HCT116 (cell line): Measurements from ENCODE around the gene CDR2.

Experiments used
- CBX3 ChIP-seq: IDR thresholded peaks from 2 replicates; pipeline ENCODE4 v1.6.1; 2012; ENCODE audit warnings: low read depth
- CTCF ChIP-seq, 3 experiments: fragments of 200-600 bp in 1 of 3; sonication (generic) in 1 of 3; IDR thresholded peaks in 2 of 3; conservative IDR thresholded peaks in 1 of 3; 2 replicates each; pipeline ENCODE4 v1.5.1; 2012 to 2017; ENCODE audit warnings: low read depth in 2 of 3, low read length in 2 of 3, antibody characterized with exemption in 1 of 3, borderline replicate concordance in 1 of 3, control low read depth in 1 of 3, mild to moderate bottlenecking in 1 of 3, mixed read lengths in 1 of 3, mixed run types in 1 of 3, moderate library complexity in 1 of 3; ENCODE audit not compliant: insufficient read depth in 1 of 3
- EGR1 ChIP-seq: IDR thresholded peaks from 2 replicates; pipeline ENCODE4 v1.6.1; 2012; ENCODE audit warnings: low read depth
- EZH2 ChIP-seq: fragments of 200-600 bp; sonication (generic); IDR thresholded peaks from 2 replicates; pipeline ENCODE4 v1.6.1; 2017; ENCODE audit warnings: antibody characterized with exemption, mixed run types
- EZH2phosphoT487 ChIP-seq: fragments of 200-600 bp; IDR thresholded peaks from 2 replicates; pipeline ENCODE4 v1.6.1; 2018; ENCODE audit warnings: antibody characterized with exemption, borderline replicate concordance
- FOSL1 ChIP-seq: IDR thresholded peaks from 2 replicates; pipeline ENCODE4 v1.6.1; 2012; ENCODE audit warnings: low read depth
- POLR2A ChIP-seq: IDR thresholded peaks from 2 replicates; pipeline ENCODE4 v1.7.0; 2011; ENCODE audit warnings: borderline replicate concordance; ENCODE audit not compliant: insufficient read depth, insufficient read length; ENCODE audit errors: extremely low read depth
- POLR2AphosphoS5 ChIP-seq: IDR thresholded peaks from 2 replicates; pipeline ENCODE4 v1.6.1; 2011; ENCODE audit warnings: mild to moderate bottlenecking, low read depth, low read length, moderate library complexity
- REST ChIP-seq: IDR thresholded peaks from 2 replicates; pipeline ENCODE4 v1.6.1; 2012; ENCODE audit warnings: low read depth
- SIN3A ChIP-seq: IDR thresholded peaks from 2 replicates; pipeline ENCODE4 v1.6.1; 2012; ENCODE audit warnings: low read depth
- SP1 ChIP-seq: IDR thresholded peaks from 2 replicates; pipeline ENCODE4 v1.6.1; 2012; ENCODE audit warnings: low read depth
- YY1 ChIP-seq: IDR thresholded peaks from 2 replicates; pipeline ENCODE4 v1.6.1; 2011; ENCODE audit warnings: low read length, low read depth, moderate library complexity, mild to moderate bottlenecking; ENCODE audit not compliant: insufficient replicate concordance; ENCODE audit errors: extremely low read depth
- ZNF274 ChIP-seq: fragments of 200-500 bp; sonication (Bioruptor generic); IDR thresholded peaks from 2 replicates; pipeline ENCODE4 v1.6.1; 2014; ENCODE audit warnings: mild to moderate bottlenecking, low read depth, low read length, inconsistent platforms
- TF ChIP-seq, protein P1 (sequence below): IDR thresholded peaks from 2 replicates; pipeline ENCODE4 v1.6.1; 2012

DNA sequence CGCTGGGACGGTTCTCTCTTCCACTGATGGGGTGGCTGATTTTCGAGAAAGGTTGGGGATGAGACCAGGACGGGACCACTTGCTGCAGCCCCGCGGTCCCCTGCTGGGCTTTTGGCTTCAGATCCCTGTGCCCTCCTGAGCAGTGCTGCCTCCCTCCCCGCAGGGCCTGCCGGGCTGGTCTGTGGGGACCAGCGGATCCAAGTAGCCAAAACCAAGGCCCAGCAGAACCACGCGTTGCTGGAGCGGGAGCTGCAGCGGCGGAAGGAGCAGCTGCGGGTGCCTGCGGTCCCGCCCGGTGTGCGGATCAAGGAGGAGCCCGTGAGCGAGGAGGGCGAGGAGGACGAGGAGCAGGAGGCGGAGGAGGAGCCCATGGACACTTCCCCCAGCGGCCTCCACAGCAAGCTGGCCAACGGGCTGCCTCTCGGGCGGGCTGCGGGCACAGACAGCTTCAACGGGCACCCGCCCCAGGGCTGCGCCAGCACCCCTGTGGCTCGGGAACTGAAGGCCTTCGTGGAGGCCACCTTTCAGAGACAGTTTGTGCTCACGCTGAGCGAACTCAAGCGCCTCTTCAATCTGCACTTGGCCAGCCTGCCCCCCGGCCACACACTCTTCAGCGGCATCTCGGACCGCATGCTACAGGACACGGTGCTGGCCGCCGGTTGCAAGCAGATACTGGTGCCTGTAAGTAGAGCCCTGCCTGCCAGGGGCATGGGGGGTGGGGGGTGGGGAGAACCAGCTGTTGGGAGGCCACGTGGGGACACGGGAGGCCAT, 48.6 kb downstream of the CDR2 start:
- no peak for TF ChIP-seq EZH2
- TF ChIP-seq FOSL1 = no peak
- no peak for TF ChIP-seq CTCF (IDR thresholded peaks at IDR 0.05 in 2 of 3, conservative IDR thresholded peaks at IDR 0.05 in 1 of 3; ENCODE audit: borderline replicate concordance in 1 of 3, insufficient read depth in 1 of 3, low read depth in 2 of 3, low read length in 2 of 3)
- TF ChIP-seq SP1 = no peak
- TF ChIP-seq CBX3 = no peak
- TF ChIP-seq POLR2A = no peak
- TF ChIP-seq ZNF274 = no peak
- no peak for TF ChIP-seq SIN3A
- no peak for TF ChIP-seq EGR1
- TF ChIP-seq, protein P1, sequence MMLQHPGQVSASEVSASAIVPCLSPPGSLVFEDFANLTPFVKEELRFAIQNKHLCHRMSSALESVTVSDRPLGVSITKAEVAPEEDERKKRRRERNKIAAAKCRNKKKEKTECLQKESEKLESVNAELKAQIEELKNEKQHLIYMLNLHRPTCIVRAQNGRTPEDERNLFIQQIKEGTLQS = no peak
- TF ChIP-seq REST = no peak
- no peak for TF ChIP-seq YY1
- TF ChIP-seq POLR2AphosphoS5 = no peak
- TF ChIP-seq EZH2phosphoT487 = no peak
